ENCODE results near the gene BRINP1.

Gene BRINP1

GRCh38 chr9:119121899-119122298 lies 247.3 kb downstream of the BRINP1 start:
- DNase-seq (ENCODE audit: low read depth in 2 of 2) = no peak

- no peak for DNase-seq (ENCODE audit: low read depth in 2 of 2)
These were observed 251.8 kb downstream of the BRINP1 start for GRCh38 chr9:119117409-119117808.

Data from stimulated activated CD8-positive, alpha-beta memory T cell treated with anti-CD3 and anti-CD28 coated beads, Interleukin-7, amount 100 ng/mL, for 4 hours (primary cell).